SU-DHL-6 (cell line): ENCODE results near the gene LCAT.

ENCODE experiments used
- H2AFZ ChIP-seq: fragments of 200-600 bp; sonication (generic); 2 replicates; pipeline ENCODE4 v1.6.1; 2014; ENCODE audit warnings: low read depth, mild to moderate bottlenecking, moderate library complexity, mixed read lengths, antibody characterized with exemption, low read length; ENCODE audit not compliant: severe bottlenecking
- H3F3A ChIP-seq: fragments of 200-600 bp; shearing (Covaris generic); 2 replicates; pipeline ENCODE4 v1.6.0; 2016; ENCODE audit warnings: antibody characterized with exemption, mild to moderate bottlenecking; ENCODE audit not compliant: insufficient read depth
- H3K27ac ChIP-seq: fragments of 200-600 bp; sonication (generic); 2 replicates; pipeline ENCODE4 v1.5.1; 2016; ENCODE audit warnings: low read depth, mild to moderate bottlenecking, low read length, moderate library complexity, mixed read lengths
- H3K27me3 ChIP-seq: fragments of 200-600 bp; sonication (generic), shearing (Covaris generic); 2 replicates; pipeline ENCODE4 v1.6.0; 2014; ENCODE audit warnings: mild to moderate bottlenecking, low read length
- H3K36me3 ChIP-seq: fragments of 200-600 bp; sonication (generic); 2 replicates; pipeline ENCODE4 v1.6.1; 2014; ENCODE audit warnings: mild to moderate bottlenecking, low read length, mixed read lengths
- H3K4me2 ChIP-seq: fragments of 300-600, 200-600 bp; shearing (Covaris generic), sonication (generic); 2 replicates; pipeline ENCODE4 v1.6.0; 2014; ENCODE audit warnings: low read length, low read depth, mild to moderate bottlenecking; ENCODE audit not compliant: poor library complexity, severe bottlenecking
- H3K4me3 ChIP-seq: fragments of 200-600 bp; sonication (generic); 2 replicates; pipeline ENCODE4 v1.5.1; 2014; ENCODE audit warnings: antibody characterized with exemption, low read length, mild to moderate bottlenecking, mixed read lengths; ENCODE audit not compliant: insufficient read depth, poor library complexity, severe bottlenecking
- H3K79me2 ChIP-seq: fragments of 200-600 bp; sonication (generic); 2 replicates; pipeline ENCODE4 v1.6.1; 2014; ENCODE audit warnings: mild to moderate bottlenecking, low read length, moderate library complexity; ENCODE audit not compliant: insufficient read depth
- H3K9ac ChIP-seq: fragments of 200-600 bp; sonication (generic); 2 replicates; pipeline ENCODE4 v1.7.0; 2014; ENCODE audit warnings: mild to moderate bottlenecking, low read length
- H3K9me2 ChIP-seq: fragments of 200-600 bp; sonication (generic); replicated peaks from 2 replicates; pipeline ENCODE4 v1.6.1; 2014; ENCODE audit warnings: low read length; ENCODE audit not compliant: insufficient read depth
- H3K9me3 ChIP-seq: fragments of 200-600 bp; sonication (generic); 2 replicates; pipeline ENCODE4 v1.6.1; 2014; ENCODE audit warnings: low read length, mixed read lengths; ENCODE audit not compliant: insufficient read depth
- H4K20me1 ChIP-seq: fragments of 200-600 bp; sonication (generic); 2 replicates; pipeline ENCODE4 v1.6.1; 2014; ENCODE audit warnings: low read depth, mild to moderate bottlenecking, antibody characterized with exemption, low read length, moderate library complexity, mixed read lengths
- EZH2phosphoT487 ChIP-seq: fragments of 200-600 bp; sonication (generic), shearing (Covaris generic); conservative IDR thresholded peaks from 2 replicates; pipeline ENCODE4 v1.6.1; 2018; ENCODE audit warnings: mild to moderate bottlenecking, antibody characterized with exemption, low read length, moderate library complexity, mixed read lengths
- TF ChIP-seq, protein P1 (sequence below): fragments of 200-600 bp; sonication (generic); IDR thresholded peaks from one replicate; pipeline ENCODE4 v1.5.1; 2017; ENCODE audit warnings: antibody characterized with exemption, mild to moderate bottlenecking, low read length, moderate library complexity; ENCODE audit not compliant: insufficient read depth, poor library complexity, severe bottlenecking

LCAT gene

DNA sequence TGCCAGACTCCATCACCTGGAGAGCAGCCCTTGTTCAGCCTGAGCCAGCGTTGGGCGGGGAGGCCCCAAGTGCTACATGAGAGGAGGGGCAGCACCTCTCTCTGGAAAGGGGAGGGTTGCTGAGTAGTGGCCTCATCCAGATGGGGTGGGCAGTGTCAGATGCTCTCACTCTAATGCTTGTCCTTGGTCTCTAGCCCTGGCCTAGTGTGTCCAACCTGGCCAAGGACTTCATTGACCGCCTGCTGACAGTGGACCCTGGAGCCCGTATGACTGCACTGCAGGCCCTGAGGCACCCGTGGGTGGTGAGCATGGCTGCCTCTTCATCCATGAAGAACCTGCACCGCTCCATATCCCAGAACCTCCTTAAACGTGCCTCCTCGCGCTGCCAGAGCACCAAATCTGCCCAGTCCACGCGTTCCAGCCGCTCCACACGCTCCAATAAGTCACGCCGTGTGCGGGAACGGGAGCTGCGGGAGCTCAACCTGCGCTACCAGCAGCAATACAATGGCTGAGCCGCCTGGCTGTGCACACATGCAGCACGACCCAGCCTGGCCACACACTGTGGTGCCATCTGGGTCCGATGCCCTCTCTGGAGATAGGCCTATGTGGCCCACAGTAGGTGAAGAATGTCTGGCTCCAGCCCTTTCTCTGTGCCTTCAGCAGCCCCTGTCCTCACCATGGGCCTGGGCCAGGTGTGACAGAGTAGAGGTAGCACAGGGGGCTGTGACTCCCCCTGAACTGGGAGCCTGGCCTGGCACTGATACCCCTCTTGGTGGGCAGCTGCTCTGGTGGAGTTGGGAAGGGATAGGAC, 16.6 kb downstream of the LCAT start:
- H3K27ac ChIP-seq, result no peak overlapping the region
- no peak for TF ChIP-seq EZH2phosphoT487
- TF ChIP-seq, protein P1, sequence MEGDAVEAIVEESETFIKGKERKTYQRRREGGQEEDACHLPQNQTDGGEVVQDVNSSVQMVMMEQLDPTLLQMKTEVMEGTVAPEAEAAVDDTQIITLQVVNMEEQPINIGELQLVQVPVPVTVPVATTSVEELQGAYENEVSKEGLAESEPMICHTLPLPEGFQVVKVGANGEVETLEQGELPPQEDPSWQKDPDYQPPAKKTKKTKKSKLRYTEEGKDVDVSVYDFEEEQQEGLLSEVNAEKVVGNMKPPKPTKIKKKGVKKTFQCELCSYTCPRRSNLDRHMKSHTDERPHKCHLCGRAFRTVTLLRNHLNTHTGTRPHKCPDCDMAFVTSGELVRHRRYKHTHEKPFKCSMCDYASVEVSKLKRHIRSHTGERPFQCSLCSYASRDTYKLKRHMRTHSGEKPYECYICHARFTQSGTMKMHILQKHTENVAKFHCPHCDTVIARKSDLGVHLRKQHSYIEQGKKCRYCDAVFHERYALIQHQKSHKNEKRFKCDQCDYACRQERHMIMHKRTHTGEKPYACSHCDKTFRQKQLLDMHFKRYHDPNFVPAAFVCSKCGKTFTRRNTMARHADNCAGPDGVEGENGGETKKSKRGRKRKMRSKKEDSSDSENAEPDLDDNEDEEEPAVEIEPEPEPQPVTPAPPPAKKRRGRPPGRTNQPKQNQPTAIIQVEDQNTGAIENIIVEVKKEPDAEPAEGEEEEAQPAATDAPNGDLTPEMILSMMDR, result no peak
- H4K20me1 ChIP-seq, result no peaks in the 10 kb centered on the region; the same call in 1 of the 2 replicates
- no peak overlapping the region for H2AFZ ChIP-seq
- no peaks in the 10 kb centered on the region for H3K27me3 ChIP-seq
- no peaks in the 10 kb centered on the region for H3K79me2 ChIP-seq
- H3K9me3 ChIP-seq, result no peaks in the 10 kb centered on the region
- no peak overlapping the region for H3K4me2 ChIP-seq
- no peaks in the 10 kb centered on the region for H3K9me2 ChIP-seq
- H3K36me3 ChIP-seq, result no peaks in the 10 kb centered on the region
- H3F3A ChIP-seq, result no peaks in the 10 kb centered on the region
- H3K4me3 ChIP-seq, result no peak overlapping the region
- H3K9ac ChIP-seq, result no peak overlapping the region

DNA sequence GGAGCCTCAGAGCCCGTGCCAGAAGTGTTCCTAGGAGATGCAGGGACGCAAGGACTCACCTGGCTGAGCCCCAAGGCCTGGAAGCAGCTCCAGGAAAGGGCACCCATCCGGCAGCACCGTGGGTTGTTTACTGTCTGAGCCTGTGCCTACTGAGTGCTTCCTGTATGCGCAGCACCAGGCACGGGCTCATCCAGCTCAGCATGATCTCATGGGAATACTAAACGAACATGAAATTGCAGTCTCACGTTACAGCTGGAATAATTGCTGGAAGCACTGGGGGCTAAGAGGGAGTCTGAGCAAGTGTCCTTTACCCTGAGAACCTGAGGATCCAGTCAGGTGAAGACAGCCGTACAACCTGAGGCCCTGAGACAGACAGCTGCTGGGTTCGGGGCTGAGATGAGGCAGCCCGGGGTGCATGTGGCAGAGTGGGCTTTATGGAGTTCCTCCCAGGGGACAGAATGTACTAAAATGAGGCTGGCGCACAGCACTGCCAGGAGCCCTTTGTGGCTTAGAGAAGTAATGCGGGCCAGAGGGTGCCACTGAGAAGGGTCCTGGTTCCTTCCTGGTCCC, 17.7 kb downstream of the LCAT start:
- Histone ChIP-seq H3K27me3 (no peaks in the 10 kb centered on the region), H4K20me1 (no peaks in the 10 kb centered on the region; the same call in 1 of the 2 replicates), H3K27ac (no peak overlapping the region), H3K36me3 (no peaks in the 10 kb centered on the region), H3F3A (no peaks in the 10 kb centered on the region), H3K4me3 (no peak overlapping the region), H3K79me2 (no peaks in the 10 kb centered on the region), H3K9me2 (no peaks in the 10 kb centered on the region), H3K9me3 (no peaks in the 10 kb centered on the region), H3K4me2 (no peak overlapping the region), H3K9ac (no peak overlapping the region), H2AFZ (no peak overlapping the region)
- TF ChIP-seq EZH2phosphoT487, result no peak
- TF ChIP-seq, protein P1, result no peak

DNA sequence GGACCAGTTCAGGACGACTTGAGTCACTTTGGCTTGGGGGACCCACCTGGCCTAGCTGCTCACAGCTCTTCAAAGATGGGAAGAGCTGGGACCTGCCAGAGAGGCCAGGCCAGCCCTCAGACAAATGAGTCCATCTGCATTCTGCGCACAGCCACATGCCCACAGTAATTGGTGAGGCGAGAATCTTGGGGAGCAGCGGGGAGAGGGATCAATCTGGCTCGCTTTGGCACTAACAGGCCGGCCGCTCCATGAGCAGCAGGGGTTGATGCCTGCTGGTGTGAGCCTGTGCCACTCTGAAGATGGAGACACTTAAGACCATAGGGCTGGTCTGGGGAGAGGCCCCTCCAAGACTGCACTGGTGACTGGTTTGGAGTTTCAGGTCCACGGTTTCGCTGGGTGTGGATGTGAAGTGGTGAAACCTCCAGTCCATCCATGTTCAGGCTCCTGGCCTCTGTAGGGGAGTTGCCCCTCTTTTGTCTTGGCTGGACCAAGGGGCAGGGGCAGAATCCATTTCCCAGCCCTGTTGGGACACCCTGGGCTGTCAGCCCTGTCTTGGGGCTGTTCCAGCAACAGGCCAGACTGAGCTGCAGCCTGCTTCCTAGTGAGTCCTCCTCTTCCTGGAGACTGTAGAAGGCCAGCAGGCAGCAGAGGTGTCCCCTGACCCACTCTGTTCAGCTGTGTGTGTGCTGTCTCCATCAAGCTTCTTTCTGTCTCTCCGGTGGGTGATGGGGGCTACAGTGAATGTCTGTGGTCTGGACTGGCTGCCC, 19.6 kb downstream of the LCAT start:
- Histone ChIP-seq H3K27ac (no peak overlapping the region), H3K36me3 (no peaks in the 10 kb centered on the region), H3K9ac (no peak overlapping the region), H4K20me1 (no peaks in the 10 kb centered on the region; the same call in 1 of the 2 replicates), H3K4me2 (no peak overlapping the region), H3K9me2 (no peaks in the 10 kb centered on the region), H3F3A (no peaks in the 10 kb centered on the region), H3K27me3 (no peaks in the 10 kb centered on the region), H2AFZ (no peak overlapping the region), H3K4me3 (no peak overlapping the region), H3K9me3 (no peaks in the 10 kb centered on the region), H3K79me2 (no peaks in the 10 kb centered on the region)
- TF ChIP-seq, protein P1, result no peak
- no peak for TF ChIP-seq EZH2phosphoT487
